Measurements from ENCODE around the gene MIAT. TPM values are rescaled to one million over a fixed set of nuclear protein-coding genes. Genes with fewer than 3 reads are reported as not detected.
A peak's percentile ranks its signal among the peaks of the same experiment; 100 is the strongest.

The MIAT gene
- total and polyA plus RNA-seq, 2 donors (not counting 1 experiment from before 2014, with no cell fraction given), result 1.9 to 10.2 TPM

DNA sequence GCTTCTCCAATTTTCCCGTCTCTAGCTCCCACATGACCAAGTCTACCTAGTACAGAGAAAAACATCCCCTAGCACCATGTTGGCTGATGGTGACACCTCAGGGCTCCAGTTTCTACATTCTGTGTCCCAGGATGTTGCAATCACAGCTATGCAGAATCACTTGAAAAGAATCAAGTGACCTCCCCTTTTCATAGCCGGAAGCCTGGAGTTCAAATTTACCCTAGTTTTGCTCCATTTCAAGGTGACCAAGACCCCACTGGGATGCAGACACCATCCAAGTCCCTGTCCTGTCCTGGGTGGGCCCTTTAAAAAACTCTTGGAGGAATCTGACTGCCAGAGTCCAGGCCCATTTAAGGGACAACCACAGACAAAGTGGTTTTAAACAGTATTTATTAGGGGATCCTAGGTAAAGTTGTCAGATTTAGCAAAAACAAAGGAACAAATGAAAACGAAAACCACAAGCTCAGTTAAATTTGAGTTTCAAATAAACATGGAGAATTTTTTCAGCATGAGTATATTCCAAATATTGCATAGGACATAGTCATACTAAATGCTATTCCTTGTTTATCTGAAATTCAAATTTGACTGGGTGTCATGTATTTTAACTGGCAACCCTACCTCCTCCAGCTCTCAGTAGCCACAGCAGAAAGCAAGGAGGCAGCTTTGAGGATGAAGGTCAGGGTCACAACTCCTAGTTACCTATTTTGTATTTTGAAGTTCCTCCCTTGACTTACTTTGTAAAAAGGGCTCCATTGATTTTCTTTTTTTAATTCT is 52.4 kb downstream of the MIAT start:
- Histone ChIP-seq H3K79me2 (ENCODE audit: control insufficient read depth, insufficient read depth, low read length) (no peaks in the 10 kb centered on the region), H3K4me1 (ENCODE audit: control insufficient read depth, extremely low read depth, insufficient read depth, low read length) (peaks cover 26% of the 10 kb centered on the region), H3K9me3 (ENCODE audit: control insufficient read depth, insufficient read depth, low read depth, low read length) (no peaks in the 10 kb centered on the region), H3K9ac (ENCODE audit: insufficient read depth, low read length) (no peak overlapping the region), H3K36me3 (ENCODE audit: control insufficient read depth, insufficient read depth, low read length) (no peaks in the 10 kb centered on the region), H2AFZ (ENCODE audit: low read length) (no peak overlapping the region), H3K4me3 (replicated peaks in 1 of 4; ENCODE audit: control extremely low read depth in 1 of 4, insufficient read depth in 1 of 4, low read depth in 3 of 4, low read length in 4 of 4) (no peak overlapping the region), H4K20me1 (ENCODE audit: control insufficient read depth, extremely low read depth, insufficient read depth, low read length) (no peaks in the 10 kb centered on the region), H3K27me3 (ENCODE audit: control insufficient read depth, insufficient read depth, low read length) (no peaks in the 10 kb centered on the region), H3K27ac (ENCODE audit: insufficient read depth, low read length) (peak overlapping the region; percentile 87), H3K4me2 (ENCODE audit: extremely low read depth, insufficient read depth, low read length) (peak overlapping the region; percentile 70)
- TF ChIP-seq EZH2 (IDR thresholded peaks at IDR 0.05; ENCODE audit: low read length, missing control alignments), result no peak
- TF ChIP-seq, protein P1, sequence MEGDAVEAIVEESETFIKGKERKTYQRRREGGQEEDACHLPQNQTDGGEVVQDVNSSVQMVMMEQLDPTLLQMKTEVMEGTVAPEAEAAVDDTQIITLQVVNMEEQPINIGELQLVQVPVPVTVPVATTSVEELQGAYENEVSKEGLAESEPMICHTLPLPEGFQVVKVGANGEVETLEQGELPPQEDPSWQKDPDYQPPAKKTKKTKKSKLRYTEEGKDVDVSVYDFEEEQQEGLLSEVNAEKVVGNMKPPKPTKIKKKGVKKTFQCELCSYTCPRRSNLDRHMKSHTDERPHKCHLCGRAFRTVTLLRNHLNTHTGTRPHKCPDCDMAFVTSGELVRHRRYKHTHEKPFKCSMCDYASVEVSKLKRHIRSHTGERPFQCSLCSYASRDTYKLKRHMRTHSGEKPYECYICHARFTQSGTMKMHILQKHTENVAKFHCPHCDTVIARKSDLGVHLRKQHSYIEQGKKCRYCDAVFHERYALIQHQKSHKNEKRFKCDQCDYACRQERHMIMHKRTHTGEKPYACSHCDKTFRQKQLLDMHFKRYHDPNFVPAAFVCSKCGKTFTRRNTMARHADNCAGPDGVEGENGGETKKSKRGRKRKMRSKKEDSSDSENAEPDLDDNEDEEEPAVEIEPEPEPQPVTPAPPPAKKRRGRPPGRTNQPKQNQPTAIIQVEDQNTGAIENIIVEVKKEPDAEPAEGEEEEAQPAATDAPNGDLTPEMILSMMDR (conservative IDR thresholded peaks at IDR 0.05 in 1 of 2, IDR thresholded peaks at IDR 0.05 in 1 of 2; ENCODE audit: low read depth in 1 of 2, low read length in 2 of 2), result no peak
- DNase-seq (ENCODE audit: low read depth in 2 of 2), result peak; percentile 69 to 76

DNA sequence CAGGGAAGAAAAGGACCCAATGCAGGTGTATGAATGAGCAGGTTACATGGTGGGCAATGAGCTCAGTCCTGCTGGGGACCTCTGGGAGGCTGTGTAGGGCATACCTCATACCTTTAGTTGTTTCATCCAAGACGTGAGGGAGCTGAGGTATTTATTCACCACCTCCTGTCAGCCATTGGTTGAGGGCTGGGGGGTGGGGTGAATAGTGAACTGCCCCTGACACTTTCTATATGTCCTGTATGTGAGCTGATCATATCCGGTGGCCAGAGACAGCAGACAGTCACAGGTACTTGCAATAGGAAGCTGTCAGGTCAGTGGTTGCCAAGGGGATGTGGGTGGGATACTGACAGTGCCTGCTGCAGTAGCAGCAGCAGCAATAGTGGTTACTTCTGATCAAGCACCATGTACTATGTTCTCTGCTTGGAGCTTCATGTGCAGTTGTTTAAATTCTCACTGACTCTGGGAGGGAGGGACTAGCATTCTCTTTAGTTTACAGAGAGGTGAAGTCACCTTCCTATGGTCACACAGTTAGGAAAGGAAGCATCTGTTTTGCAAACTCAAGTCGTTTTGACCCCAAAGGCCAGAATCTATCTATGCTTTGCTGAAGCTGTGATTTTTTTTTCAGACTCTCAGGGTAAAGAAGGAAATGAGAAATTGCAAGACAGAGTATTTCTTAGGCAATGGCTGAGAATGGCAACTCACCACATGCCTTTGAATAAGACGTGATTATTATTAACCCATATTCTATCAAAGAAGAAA is 54.0 kb downstream of the MIAT start:
- H3K4me3 ChIP-seq (replicated peaks in 1 of 4; ENCODE audit: control extremely low read depth in 1 of 4, insufficient read depth in 1 of 4, low read depth in 3 of 4, low read length in 4 of 4), result no peak overlapping the region
- no peak overlapping the region for H3K27ac ChIP-seq (ENCODE audit: insufficient read depth, low read length)
- DNase-seq (ENCODE audit: low read depth in 2 of 2), result peak in 1 of 2 donors; percentile 6
- H2AFZ ChIP-seq (ENCODE audit: low read length), result no peak overlapping the region
- no peak overlapping the region for H3K4me2 ChIP-seq (ENCODE audit: extremely low read depth, insufficient read depth, low read length)
- no peaks in the 10 kb centered on the region for H4K20me1 ChIP-seq (ENCODE audit: control insufficient read depth, extremely low read depth, insufficient read depth, low read length)
- H3K4me1 ChIP-seq (ENCODE audit: control insufficient read depth, extremely low read depth, insufficient read depth, low read length), result peaks cover 26% of the 10 kb centered on the region
- H3K27me3 ChIP-seq (ENCODE audit: control insufficient read depth, insufficient read depth, low read length), result no peaks in the 10 kb centered on the region
- TF ChIP-seq, protein P1 (conservative IDR thresholded peaks at IDR 0.05 in 1 of 2, IDR thresholded peaks at IDR 0.05 in 1 of 2; ENCODE audit: low read depth in 1 of 2, low read length in 2 of 2), result no peak
- TF ChIP-seq EZH2 (IDR thresholded peaks at IDR 0.05; ENCODE audit: low read length, missing control alignments), result no peak
- H3K79me2 ChIP-seq (ENCODE audit: control insufficient read depth, insufficient read depth, low read length), result no peaks in the 10 kb centered on the region
- H3K36me3 ChIP-seq (ENCODE audit: control insufficient read depth, insufficient read depth, low read length), result no peaks in the 10 kb centered on the region
- no peaks in the 10 kb centered on the region for H3K9me3 ChIP-seq (ENCODE audit: control insufficient read depth, insufficient read depth, low read depth, low read length)
- H3K9ac ChIP-seq (ENCODE audit: insufficient read depth, low read length), result no peak overlapping the region

DNA sequence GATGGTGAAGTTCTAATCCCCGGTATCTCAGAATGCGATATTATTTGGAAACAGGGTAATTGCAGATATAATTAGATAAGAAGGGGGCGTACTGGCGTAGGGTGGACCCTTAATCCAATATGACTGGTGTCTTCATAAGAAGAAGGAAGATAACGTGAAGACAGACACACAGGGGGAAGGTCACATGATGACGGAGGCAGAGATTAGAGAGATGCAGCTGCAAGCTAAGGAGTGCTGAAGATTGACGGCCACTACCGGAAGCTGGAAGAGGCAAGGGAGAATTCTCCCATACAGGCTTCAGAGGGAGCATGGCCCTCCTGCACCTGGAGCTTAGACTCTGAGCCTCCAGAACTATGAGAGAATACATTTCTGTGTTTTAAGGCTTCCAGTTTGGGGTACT is 54.8 kb downstream of the MIAT start:
- Histone ChIP-seq H3K36me3 (ENCODE audit: control insufficient read depth, insufficient read depth, low read length) (no peaks in the 10 kb centered on the region), H3K4me1 (ENCODE audit: control insufficient read depth, extremely low read depth, insufficient read depth, low read length) (peaks cover 26% of the 10 kb centered on the region), H3K9ac (ENCODE audit: insufficient read depth, low read length) (no peak overlapping the region), H3K4me3 (replicated peaks in 1 of 4; ENCODE audit: control extremely low read depth in 1 of 4, insufficient read depth in 1 of 4, low read depth in 3 of 4, low read length in 4 of 4) (no peak overlapping the region), H3K9me3 (ENCODE audit: control insufficient read depth, insufficient read depth, low read depth, low read length) (no peaks in the 10 kb centered on the region), H2AFZ (ENCODE audit: low read length) (no peak overlapping the region), H3K27ac (ENCODE audit: insufficient read depth, low read length) (no peak overlapping the region), H3K27me3 (ENCODE audit: control insufficient read depth, insufficient read depth, low read length) (no peaks in the 10 kb centered on the region), H4K20me1 (ENCODE audit: control insufficient read depth, extremely low read depth, insufficient read depth, low read length) (no peaks in the 10 kb centered on the region), H3K4me2 (ENCODE audit: extremely low read depth, insufficient read depth, low read length) (no peak overlapping the region), H3K79me2 (ENCODE audit: control insufficient read depth, insufficient read depth, low read length) (no peaks in the 10 kb centered on the region)
- DNase-seq (ENCODE audit: low read depth in 2 of 2), result no peak
- TF ChIP-seq EZH2 (IDR thresholded peaks at IDR 0.05; ENCODE audit: low read length, missing control alignments), result no peak
- TF ChIP-seq, protein P1 (conservative IDR thresholded peaks at IDR 0.05 in 1 of 2, IDR thresholded peaks at IDR 0.05 in 1 of 2; ENCODE audit: low read depth in 1 of 2, low read length in 2 of 2), result no peak
